WTC11 (cell line): ENCODE measurements around the gene RARB. TPM values are rescaled to one million over a fixed set of nuclear protein-coding genes. Genes with fewer than 3 reads are reported as not detected.

Experiments
- ATAC-seq: fragments of 200-7000 bp; cut with Tn5 transposase; 2 replicates; pipeline ENCODE4 v1.10.0; 2021; ENCODE audit warnings: mild to moderate bottlenecking, moderate library complexity
- CTCF ChIA-PET: fragments of 300-600 bp; sonication (Branson Sonifier 250); formaldehyde crosslinking; loops from one replicate; lab custom pipeline; 2021; ENCODE audit warnings: antibody characterized with exemption; lab: Charles Lee
- POLR2A ChIA-PET: fragments of 350-600 bp; sonication (Branson Sonifier 250); formaldehyde crosslinking; loops from one replicate; lab custom pipeline; 2021; ENCODE audit warnings: antibody characterized with exemption; lab: Charles Lee
- DNase-seq: peaks from one replicate; pipeline ENCODE4 v3.0.0; 2021; ENCODE audit warnings: low spot score
- H3K27ac Mint-ChIP-seq: 2 replicates; pipeline ENCODE4 v1.8.0; 2021; ENCODE audit warnings: mixed read lengths
- H3K27me3 Mint-ChIP-seq: 2 replicates; pipeline ENCODE4 v1.8.0; 2021; ENCODE audit warnings: low read depth, mild to moderate bottlenecking, moderate library complexity, mixed read lengths
- H3K36me3 Mint-ChIP-seq: 2 replicates; pipeline ENCODE4 v1.8.0; 2021; ENCODE audit warnings: mixed read lengths
- H3K4me1 Mint-ChIP-seq: 2 replicates; pipeline ENCODE4 v1.8.0; 2022; ENCODE audit warnings: mixed read lengths
- H3K4me3 Mint-ChIP-seq: 2 replicates; pipeline ENCODE4 v1.8.0; 2021; ENCODE audit warnings: mild to moderate bottlenecking, moderate library complexity, mixed read lengths
- H3K9me3 Mint-ChIP-seq: 2 replicates; pipeline ENCODE4 v1.8.0; 2021; ENCODE audit warnings: mixed read lengths
- GABPB1 ChIP-seq: sonication (generic); formaldehyde crosslinking; IDR thresholded peaks from 2 replicates; pipeline ENCODE4 v1.8.1; 2023; ENCODE audit warnings: mild to moderate bottlenecking, missing genetic modification reagents
- KAT7 ChIP-seq: sonication (generic); formaldehyde crosslinking; IDR thresholded peaks from 2 replicates; pipeline ENCODE4 v1.8.1; 2023; ENCODE audit warnings: missing genetic modification reagents, mild to moderate bottlenecking, borderline replicate concordance
- NR1H2 ChIP-seq: sonication (generic); formaldehyde crosslinking; IDR thresholded peaks from 2 replicates; pipeline ENCODE4 v1.9.0; 2021; ENCODE audit warnings: mild to moderate bottlenecking, moderate library complexity, missing genetic modification reagents
- OVOL2 ChIP-seq: fragments of 250-450 bp; sonication (Bioruptor Pico); IDR thresholded peaks from 2 replicates; pipeline ENCODE4 v1.9.0; 2021; ENCODE audit warnings: mild to moderate bottlenecking, borderline replicate concordance
- SMAD3 ChIP-seq: sonication (generic); formaldehyde crosslinking; IDR thresholded peaks from 2 replicates; pipeline ENCODE4 v1.8.0; 2022; ENCODE audit warnings: missing genetic modification reagents, mild to moderate bottlenecking, borderline replicate concordance
- SOX15 ChIP-seq: fragments of 250-450 bp; sonication (Bioruptor Pico); IDR thresholded peaks from 2 replicates; pipeline ENCODE4 v1.9.0; 2021; ENCODE audit warnings: mild to moderate bottlenecking
- SP1 ChIP-seq: sonication (generic); formaldehyde crosslinking; conservative IDR thresholded peaks from 2 replicates; pipeline ENCODE4 v1.8.1; 2022; ENCODE audit warnings: missing genetic modification reagents
- ZNF232 ChIP-seq: sonication (generic); formaldehyde crosslinking; IDR thresholded peaks from 2 replicates; pipeline ENCODE4 v1.8.0; 2022; ENCODE audit warnings: mild to moderate bottlenecking, missing genetic modification reagents
- total RNA-seq: library from RNA; stranded (reverse); gene quantifications from 3 replicates; pipeline ENCODE4 v1.2.3, GENCODE V29; 2021
- TF ChIP-seq, protein P1 (sequence below): fragments of 200-600 bp; IDR thresholded peaks from 2 replicates; pipeline ENCODE4 v1.8.0; 2022; ENCODE audit warnings: antibody characterized with exemption
- TF ChIP-seq, protein P2 (sequence below): sonication (generic); formaldehyde crosslinking; conservative IDR thresholded peaks from 2 replicates; pipeline ENCODE4 v1.8.1; 2023; ENCODE audit warnings: mild to moderate bottlenecking, low read depth, missing genetic modification reagents, moderate library complexity
- TF ChIP-seq, protein P3 (sequence below): sonication (generic); formaldehyde crosslinking; IDR thresholded peaks from 2 replicates; pipeline ENCODE4 v1.8.1; 2022; ENCODE audit warnings: low read depth, mild to moderate bottlenecking, moderate library complexity, missing genetic modification reagents, borderline replicate concordance
- TF ChIP-seq, protein P4 (sequence below): sonication (generic); formaldehyde crosslinking; IDR thresholded peaks from 2 replicates; pipeline ENCODE4 v1.8.0; 2022; ENCODE audit warnings: mild to moderate bottlenecking, missing genetic modification reagents
- TF ChIP-seq, protein P5 (sequence below): sonication (generic); formaldehyde crosslinking; IDR thresholded peaks from 2 replicates; pipeline ENCODE4 v1.8.1; 2023; ENCODE audit warnings: mild to moderate bottlenecking, missing genetic modification reagents, moderate library complexity
- TF ChIP-seq, protein P6 (sequence below): fragments of 250-450 bp; sonication (Bioruptor Pico); IDR thresholded peaks from 2 replicates; pipeline ENCODE4 v1.9.0; 2021; ENCODE audit warnings: mild to moderate bottlenecking
- TF ChIP-seq, protein P7 (sequence below): sonication (generic); formaldehyde crosslinking; IDR thresholded peaks from 2 replicates; pipeline ENCODE4 v1.8.0; 2023; ENCODE audit warnings: missing genetic modification reagents, mild to moderate bottlenecking, borderline replicate concordance

Gene RARB
- total RNA-seq, 1 experiment from 2014 or later, result not detected

DNA sequence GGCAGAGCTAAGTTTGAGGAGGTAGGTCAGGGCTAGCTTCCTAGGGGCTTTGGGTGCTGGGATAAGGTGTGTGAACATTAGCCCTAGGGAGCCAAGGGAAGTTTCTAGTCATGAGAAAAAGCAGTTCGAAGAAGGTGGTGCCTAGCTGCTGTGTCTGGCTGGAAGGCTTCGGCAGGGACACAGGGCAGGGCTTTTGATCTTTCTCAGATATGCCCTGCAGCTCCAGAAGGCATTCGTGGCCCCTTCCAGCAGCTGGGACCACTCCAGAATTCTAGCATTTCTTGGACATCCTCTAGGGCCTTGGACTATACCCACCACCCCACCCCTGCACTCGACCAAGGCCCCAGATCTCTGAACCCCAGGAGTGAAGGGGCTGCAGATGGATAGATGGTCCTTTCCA, 148.1 kb downstream of the RARB start:
- DNase-seq, result no peak
- ChIA-PET CTCF (interaction anchor here (0.6 to 0.9 kb wide), 2 partner anchors 10 to 465 kb away, joined by 3 to 4 read pairs; no protein-coding TSS in a partner anchor), POLR2A (no interaction called here)
- Mint-ChIP-seq H3K27ac (no peak overlapping the region), H3K4me3 (no peak overlapping the region), H3K27me3 (no peaks in the 10 kb centered on the region), H3K36me3 (no peaks in the 10 kb centered on the region), H3K9me3 (0 out of 2 replicates have a peak, but pooled peaks cover 4% of the 10 kb centered on the region), H3K4me1 (peaks cover 9% of the 10 kb centered on the region)
- no peak for ATAC-seq
- no peak for TF ChIP-seq ZNF232 (CRISPR knock-in tag)
- TF ChIP-seq, all 79 proteins: peak for 0

DNA sequence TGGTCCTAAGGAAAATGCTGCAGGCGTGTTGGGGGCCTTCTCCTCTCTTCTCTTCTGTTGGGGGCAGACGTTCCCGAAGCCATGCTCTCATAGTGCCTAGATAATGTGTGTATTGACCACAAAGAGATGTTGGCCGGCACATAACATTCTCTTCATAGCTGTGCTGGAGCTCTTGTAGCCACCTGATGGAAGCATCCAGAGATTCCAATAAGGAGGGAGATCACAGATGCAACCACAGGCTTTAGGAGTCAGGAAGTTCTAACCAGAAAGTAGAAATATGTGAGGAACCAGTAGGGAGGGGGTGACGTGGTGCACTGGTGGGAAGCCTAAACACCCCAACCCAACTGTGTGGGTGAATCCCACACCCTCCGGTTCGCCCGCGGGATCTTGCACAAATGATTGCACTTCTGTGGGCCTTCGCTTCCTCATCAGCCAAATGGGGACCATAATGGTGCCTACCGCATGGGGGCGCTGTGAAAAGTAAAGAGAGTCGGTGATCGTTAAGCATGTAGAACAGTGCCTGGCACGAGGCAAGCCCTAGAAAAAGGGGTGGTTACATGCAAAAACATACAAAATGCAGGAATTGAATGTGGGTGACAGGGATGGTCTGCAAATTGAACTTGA, 148.9 kb downstream of the RARB start:
- TF ChIP-seq, protein P1, sequence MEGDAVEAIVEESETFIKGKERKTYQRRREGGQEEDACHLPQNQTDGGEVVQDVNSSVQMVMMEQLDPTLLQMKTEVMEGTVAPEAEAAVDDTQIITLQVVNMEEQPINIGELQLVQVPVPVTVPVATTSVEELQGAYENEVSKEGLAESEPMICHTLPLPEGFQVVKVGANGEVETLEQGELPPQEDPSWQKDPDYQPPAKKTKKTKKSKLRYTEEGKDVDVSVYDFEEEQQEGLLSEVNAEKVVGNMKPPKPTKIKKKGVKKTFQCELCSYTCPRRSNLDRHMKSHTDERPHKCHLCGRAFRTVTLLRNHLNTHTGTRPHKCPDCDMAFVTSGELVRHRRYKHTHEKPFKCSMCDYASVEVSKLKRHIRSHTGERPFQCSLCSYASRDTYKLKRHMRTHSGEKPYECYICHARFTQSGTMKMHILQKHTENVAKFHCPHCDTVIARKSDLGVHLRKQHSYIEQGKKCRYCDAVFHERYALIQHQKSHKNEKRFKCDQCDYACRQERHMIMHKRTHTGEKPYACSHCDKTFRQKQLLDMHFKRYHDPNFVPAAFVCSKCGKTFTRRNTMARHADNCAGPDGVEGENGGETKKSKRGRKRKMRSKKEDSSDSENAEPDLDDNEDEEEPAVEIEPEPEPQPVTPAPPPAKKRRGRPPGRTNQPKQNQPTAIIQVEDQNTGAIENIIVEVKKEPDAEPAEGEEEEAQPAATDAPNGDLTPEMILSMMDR, result peak; percentile 50
- no peak for TF ChIP-seq SMAD3 (CRISPR knock-in tag)
- H3K36me3 Mint-ChIP-seq, result no peaks in the 10 kb centered on the region
- CTCF ChIA-PET, result interaction anchor here (0.6 to 0.9 kb wide), 2 partner anchors 11 to 466 kb away, joined by 3 to 4 read pairs; no protein-coding TSS in a partner anchor
- H3K4me3 Mint-ChIP-seq, result no peak overlapping the region
- ATAC-seq (peak; percentile 27), DNase-seq (peak; percentile 65)
- POLR2A ChIA-PET, result no interaction called here
- H3K27ac Mint-ChIP-seq, result no peak overlapping the region
- peaks cover 7% of the 10 kb centered on the region for H3K9me3 Mint-ChIP-seq
- no peaks in the 10 kb centered on the region for H3K27me3 Mint-ChIP-seq
- H3K4me1 Mint-ChIP-seq, result peaks cover 9% of the 10 kb centered on the region

DNA sequence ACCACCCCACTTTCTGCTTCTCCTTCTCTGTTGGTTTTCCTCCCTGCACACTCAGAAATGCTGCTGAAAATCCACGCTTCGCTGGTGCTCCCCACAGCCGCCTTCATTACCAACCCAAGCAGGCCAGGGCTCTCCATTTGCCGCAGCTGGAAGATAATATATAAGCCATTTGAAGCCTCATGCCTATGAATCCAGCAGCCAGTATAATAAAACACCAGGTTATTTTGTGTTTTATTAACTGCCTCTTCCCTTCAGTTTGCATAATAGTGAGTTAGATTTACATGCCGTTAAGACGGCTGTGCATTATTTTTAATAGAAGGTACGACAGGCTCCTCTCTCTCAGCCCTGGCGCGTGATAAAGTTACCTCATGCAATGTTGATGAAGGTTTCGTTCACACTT, 150.0 kb downstream of the RARB start:
- Mint-ChIP-seq H3K36me3 (peaks cover 4% of the 10 kb centered on the region; the same call in 1 of the 2 replicates), H3K4me1 (peaks cover 8% of the 10 kb centered on the region), H3K27ac (no peak overlapping the region), H3K4me3 (no peak overlapping the region), H3K27me3 (no peaks in the 10 kb centered on the region), H3K9me3 (peaks cover 17% of the 10 kb centered on the region)
- DNase-seq (no peak), ATAC-seq (no peak)
- ChIA-PET CTCF (no interaction called here), POLR2A (no interaction called here)
- TF ChIP-seq, protein P2, sequence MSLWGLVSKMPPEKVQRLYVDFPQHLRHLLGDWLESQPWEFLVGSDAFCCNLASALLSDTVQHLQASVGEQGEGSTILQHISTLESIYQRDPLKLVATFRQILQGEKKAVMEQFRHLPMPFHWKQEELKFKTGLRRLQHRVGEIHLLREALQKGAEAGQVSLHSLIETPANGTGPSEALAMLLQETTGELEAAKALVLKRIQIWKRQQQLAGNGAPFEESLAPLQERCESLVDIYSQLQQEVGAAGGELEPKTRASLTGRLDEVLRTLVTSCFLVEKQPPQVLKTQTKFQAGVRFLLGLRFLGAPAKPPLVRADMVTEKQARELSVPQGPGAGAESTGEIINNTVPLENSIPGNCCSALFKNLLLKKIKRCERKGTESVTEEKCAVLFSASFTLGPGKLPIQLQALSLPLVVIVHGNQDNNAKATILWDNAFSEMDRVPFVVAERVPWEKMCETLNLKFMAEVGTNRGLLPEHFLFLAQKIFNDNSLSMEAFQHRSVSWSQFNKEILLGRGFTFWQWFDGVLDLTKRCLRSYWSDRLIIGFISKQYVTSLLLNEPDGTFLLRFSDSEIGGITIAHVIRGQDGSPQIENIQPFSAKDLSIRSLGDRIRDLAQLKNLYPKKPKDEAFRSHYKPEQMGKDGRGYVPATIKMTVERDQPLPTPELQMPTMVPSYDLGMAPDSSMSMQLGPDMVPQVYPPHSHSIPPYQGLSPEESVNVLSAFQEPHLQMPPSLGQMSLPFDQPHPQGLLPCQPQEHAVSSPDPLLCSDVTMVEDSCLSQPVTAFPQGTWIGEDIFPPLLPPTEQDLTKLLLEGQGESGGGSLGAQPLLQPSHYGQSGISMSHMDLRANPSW, result no peak
- TF ChIP-seq, protein P3, sequence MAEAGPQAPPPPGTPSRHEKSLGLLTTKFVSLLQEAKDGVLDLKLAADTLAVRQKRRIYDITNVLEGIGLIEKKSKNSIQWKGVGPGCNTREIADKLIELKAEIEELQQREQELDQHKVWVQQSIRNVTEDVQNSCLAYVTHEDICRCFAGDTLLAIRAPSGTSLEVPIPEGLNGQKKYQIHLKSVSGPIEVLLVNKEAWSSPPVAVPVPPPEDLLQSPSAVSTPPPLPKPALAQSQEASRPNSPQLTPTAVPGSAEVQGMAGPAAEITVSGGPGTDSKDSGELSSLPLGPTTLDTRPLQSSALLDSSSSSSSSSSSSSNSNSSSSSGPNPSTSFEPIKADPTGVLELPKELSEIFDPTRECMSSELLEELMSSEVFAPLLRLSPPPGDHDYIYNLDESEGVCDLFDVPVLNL (CRISPR knock-in tag), result no peak
- TF ChIP-seq, protein P4, sequence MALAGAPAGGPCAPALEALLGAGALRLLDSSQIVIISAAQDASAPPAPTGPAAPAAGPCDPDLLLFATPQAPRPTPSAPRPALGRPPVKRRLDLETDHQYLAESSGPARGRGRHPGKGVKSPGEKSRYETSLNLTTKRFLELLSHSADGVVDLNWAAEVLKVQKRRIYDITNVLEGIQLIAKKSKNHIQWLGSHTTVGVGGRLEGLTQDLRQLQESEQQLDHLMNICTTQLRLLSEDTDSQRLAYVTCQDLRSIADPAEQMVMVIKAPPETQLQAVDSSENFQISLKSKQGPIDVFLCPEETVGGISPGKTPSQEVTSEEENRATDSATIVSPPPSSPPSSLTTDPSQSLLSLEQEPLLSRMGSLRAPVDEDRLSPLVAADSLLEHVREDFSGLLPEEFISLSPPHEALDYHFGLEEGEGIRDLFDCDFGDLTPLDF (CRISPR knock-in tag), result no peak
- TF ChIP-seq, protein P5, sequence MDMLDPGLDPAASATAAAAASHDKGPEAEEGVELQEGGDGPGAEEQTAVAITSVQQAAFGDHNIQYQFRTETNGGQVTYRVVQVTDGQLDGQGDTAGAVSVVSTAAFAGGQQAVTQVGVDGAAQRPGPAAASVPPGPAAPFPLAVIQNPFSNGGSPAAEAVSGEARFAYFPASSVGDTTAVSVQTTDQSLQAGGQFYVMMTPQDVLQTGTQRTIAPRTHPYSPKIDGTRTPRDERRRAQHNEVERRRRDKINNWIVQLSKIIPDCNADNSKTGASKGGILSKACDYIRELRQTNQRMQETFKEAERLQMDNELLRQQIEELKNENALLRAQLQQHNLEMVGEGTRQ (CRISPR knock-in tag), result no peak
- TF ChIP-seq NR1H2 (no peak), OVOL2 (CRISPR knock-in tag) (no peak), SP1 (CRISPR knock-in tag) (no peak), SOX15 (CRISPR knock-in tag) (no peak), GABPB1 (CRISPR knock-in tag) (no peak), KAT7 (CRISPR knock-in tag) (no peak)
- TF ChIP-seq, protein P6, sequence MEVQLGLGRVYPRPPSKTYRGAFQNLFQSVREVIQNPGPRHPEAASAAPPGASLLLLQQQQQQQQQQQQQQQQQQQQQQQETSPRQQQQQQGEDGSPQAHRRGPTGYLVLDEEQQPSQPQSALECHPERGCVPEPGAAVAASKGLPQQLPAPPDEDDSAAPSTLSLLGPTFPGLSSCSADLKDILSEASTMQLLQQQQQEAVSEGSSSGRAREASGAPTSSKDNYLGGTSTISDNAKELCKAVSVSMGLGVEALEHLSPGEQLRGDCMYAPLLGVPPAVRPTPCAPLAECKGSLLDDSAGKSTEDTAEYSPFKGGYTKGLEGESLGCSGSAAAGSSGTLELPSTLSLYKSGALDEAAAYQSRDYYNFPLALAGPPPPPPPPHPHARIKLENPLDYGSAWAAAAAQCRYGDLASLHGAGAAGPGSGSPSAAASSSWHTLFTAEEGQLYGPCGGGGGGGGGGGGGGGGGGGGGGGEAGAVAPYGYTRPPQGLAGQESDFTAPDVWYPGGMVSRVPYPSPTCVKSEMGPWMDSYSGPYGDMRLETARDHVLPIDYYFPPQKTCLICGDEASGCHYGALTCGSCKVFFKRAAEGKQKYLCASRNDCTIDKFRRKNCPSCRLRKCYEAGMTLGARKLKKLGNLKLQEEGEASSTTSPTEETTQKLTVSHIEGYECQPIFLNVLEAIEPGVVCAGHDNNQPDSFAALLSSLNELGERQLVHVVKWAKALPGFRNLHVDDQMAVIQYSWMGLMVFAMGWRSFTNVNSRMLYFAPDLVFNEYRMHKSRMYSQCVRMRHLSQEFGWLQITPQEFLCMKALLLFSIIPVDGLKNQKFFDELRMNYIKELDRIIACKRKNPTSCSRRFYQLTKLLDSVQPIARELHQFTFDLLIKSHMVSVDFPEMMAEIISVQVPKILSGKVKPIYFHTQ, result no peak
- TF ChIP-seq, protein P7, sequence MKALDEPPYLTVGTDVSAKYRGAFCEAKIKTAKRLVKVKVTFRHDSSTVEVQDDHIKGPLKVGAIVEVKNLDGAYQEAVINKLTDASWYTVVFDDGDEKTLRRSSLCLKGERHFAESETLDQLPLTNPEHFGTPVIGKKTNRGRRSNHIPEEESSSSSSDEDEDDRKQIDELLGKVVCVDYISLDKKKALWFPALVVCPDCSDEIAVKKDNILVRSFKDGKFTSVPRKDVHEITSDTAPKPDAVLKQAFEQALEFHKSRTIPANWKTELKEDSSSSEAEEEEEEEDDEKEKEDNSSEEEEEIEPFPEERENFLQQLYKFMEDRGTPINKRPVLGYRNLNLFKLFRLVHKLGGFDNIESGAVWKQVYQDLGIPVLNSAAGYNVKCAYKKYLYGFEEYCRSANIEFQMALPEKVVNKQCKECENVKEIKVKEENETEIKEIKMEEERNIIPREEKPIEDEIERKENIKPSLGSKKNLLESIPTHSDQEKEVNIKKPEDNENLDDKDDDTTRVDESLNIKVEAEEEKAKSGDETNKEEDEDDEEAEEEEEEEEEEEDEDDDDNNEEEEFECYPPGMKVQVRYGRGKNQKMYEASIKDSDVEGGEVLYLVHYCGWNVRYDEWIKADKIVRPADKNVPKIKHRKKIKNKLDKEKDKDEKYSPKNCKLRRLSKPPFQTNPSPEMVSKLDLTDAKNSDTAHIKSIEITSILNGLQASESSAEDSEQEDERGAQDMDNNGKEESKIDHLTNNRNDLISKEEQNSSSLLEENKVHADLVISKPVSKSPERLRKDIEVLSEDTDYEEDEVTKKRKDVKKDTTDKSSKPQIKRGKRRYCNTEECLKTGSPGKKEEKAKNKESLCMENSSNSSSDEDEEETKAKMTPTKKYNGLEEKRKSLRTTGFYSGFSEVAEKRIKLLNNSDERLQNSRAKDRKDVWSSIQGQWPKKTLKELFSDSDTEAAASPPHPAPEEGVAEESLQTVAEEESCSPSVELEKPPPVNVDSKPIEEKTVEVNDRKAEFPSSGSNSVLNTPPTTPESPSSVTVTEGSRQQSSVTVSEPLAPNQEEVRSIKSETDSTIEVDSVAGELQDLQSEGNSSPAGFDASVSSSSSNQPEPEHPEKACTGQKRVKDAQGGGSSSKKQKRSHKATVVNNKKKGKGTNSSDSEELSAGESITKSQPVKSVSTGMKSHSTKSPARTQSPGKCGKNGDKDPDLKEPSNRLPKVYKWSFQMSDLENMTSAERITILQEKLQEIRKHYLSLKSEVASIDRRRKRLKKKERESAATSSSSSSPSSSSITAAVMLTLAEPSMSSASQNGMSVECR (CRISPR knock-in tag), result no peak
